Glutamatergic neuron (in vitro differentiated cells): ENCODE results near the gene GPR15. TPM values are rescaled to one million over a fixed set of nuclear protein-coding genes. Genes with fewer than 3 reads are reported as not detected.

Experiments used
- DNase-seq: peaks from one replicate; pipeline ENCODE4 v3.0.0; 2022
- H3K27ac Mint-ChIP-seq: one replicate; pipeline ENCODE4 v1.8.0; 2020; ENCODE audit warnings: mild to moderate bottlenecking, mixed read lengths, inconsistent platforms; ENCODE audit not compliant: unreplicated experiment
- H3K27me3 Mint-ChIP-seq: one replicate; pipeline ENCODE4 v1.8.0; 2020; ENCODE audit warnings: mild to moderate bottlenecking, moderate library complexity, mixed read lengths, inconsistent platforms; ENCODE audit not compliant: unreplicated experiment
- H3K36me3 Mint-ChIP-seq: one replicate; pipeline ENCODE4 v1.8.0; 2020; ENCODE audit warnings: mild to moderate bottlenecking, mixed read lengths, inconsistent platforms; ENCODE audit not compliant: unreplicated experiment
- H3K4me1 Mint-ChIP-seq: one replicate; pipeline ENCODE4 v1.8.0; 2020; ENCODE audit warnings: mild to moderate bottlenecking, low read depth, mixed read lengths, inconsistent platforms; ENCODE audit not compliant: unreplicated experiment
- H3K4me3 Mint-ChIP-seq: one replicate; pipeline ENCODE4 v1.8.0; 2020; ENCODE audit warnings: mild to moderate bottlenecking, mixed read lengths, inconsistent platforms; ENCODE audit not compliant: unreplicated experiment
- H3K9me3 Mint-ChIP-seq: one replicate; pipeline ENCODE4 v1.8.0; 2020; ENCODE audit warnings: mild to moderate bottlenecking, moderate library complexity, mixed read lengths, inconsistent platforms; ENCODE audit not compliant: unreplicated experiment
- CTCF ChIP-seq: fragments of 200-600 bp; sonication (generic); IDR thresholded peaks from one replicate; pipeline ENCODE4 v1.5.0; 2021; ENCODE audit not compliant: partially characterized antibody, unreplicated experiment
- total RNA-seq: library from RNA; stranded (reverse); fragmentation: NEBNext Ultra II Directional; extraction: Animal tissue kit (Norgen Biotek cat#: 25700); gene quantifications from one replicate; pipeline ENCODE4 v1.2.1, GENCODE V29; 2021; ENCODE audit not compliant: unreplicated experiment

Gene GPR15
- total RNA-seq, 1 donor from 2014 or later, result not detected

GRCh38 chr3:98577178-98577895 lies 45.6 kb downstream of the GPR15 start:
- Mint-ChIP-seq H3K4me1 (no peaks in the 10 kb centered on the region), H3K27ac (no peak overlapping the region), H3K9me3 (no peaks in the 10 kb centered on the region), H3K4me3 (no peak overlapping the region), H3K27me3 (no peaks in the 10 kb centered on the region), H3K36me3 (no peaks in the 10 kb centered on the region)
- no peak for TF ChIP-seq CTCF
- DNase-seq, result no peak

DNA sequence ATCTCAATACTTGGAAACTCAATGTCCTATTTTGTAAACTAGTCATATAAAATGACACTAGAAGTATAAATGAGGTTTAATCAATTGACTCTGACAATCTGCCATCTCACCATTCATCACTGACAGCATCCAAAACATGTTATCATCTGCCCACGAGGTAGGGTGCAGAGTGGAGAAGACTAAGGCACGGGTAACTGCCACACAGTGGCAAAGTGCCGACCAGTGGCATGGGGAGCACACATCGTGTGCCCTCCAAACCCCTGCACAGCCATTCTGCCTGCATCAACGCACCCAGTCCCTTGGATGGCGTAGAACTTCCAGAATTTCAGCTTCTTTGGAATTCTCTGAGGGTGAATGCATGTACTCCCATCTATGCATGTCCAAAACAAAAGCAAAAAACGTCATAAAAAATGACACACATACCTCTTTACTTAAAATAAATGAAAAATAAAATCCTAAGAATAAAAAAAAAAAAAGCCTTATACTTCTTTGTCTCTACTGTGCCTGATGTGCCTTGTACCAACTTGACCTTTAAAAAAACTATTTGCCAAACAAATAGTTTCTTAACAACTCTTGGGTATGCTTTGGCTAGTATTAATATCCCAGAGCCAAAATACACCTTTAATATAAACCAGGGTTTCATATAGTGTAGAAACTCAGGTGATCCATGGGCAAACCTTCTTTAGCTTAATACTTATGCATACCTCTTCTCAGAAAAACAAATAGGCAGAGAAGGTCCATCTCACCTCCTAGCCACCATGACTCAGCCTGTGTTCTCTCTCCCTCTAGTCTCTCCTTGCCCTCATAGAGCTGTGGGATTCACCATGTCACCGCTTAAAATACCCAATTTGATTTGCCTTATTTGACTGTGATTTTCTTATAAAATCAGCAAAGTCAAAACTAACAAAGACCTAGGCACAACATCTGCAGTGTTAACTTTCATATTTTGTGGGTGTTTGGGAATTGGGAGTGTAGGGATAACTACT lies 48.9 kb downstream of the GPR15 start:
- Mint-ChIP-seq H3K9me3 (no peaks in the 10 kb centered on the region), H3K36me3 (no peaks in the 10 kb centered on the region), H3K4me1 (no peaks in the 10 kb centered on the region), H3K4me3 (no peak overlapping the region), H3K27me3 (no peaks in the 10 kb centered on the region), H3K27ac (no peak overlapping the region)
- DNase-seq, result no peak
- no peak for TF ChIP-seq CTCF

DNA sequence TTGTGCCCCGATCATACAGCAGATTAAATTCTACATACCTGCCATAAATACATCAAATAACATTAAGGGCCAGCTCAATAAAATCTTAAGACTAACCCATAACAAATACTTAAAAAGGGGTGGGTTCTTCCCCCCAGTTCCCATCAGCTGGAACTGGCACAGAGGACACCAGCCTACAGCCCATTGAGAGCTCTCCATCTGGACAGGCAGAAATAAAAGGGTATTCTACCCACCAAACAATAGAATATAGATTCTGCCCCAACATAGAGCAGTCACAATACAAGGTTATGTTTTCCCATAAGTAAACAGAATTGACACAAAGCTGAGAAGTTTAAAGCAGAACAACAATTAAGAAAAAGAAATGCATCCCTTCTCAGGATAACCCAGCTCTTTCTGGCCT lies 49.7 kb downstream of the GPR15 start:
- no peak for DNase-seq
- Mint-ChIP-seq H3K27ac (no peak overlapping the region), H3K27me3 (no peaks in the 10 kb centered on the region), H3K4me1 (no peaks in the 10 kb centered on the region), H3K4me3 (no peak overlapping the region), H3K9me3 (no peaks in the 10 kb centered on the region), H3K36me3 (no peaks in the 10 kb centered on the region)
- TF ChIP-seq CTCF, result no peak

DNA sequence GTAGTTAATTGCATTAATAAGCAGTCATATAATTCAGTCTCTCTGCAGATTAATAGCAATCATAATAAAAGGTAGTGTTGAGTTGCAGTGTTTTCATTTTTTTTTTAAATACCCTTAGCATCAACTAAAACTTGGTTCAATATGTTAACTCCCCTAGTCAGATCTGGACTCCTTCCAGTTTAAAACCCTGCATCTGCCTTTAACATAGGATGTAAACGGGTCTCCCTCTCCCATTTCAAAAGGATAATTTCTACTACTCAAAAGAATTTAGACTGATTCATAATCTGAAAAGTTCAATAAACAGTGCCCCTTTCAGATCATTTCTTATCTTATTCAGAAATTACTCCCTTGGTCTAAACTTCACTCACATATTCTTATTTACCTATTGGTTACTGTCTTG lies 50.3 kb downstream of the GPR15 start:
- no peaks in the 10 kb centered on the region for H3K27me3 Mint-ChIP-seq
- DNase-seq, result no peak
- no peaks in the 10 kb centered on the region for H3K36me3 Mint-ChIP-seq
- H3K9me3 Mint-ChIP-seq, result no peaks in the 10 kb centered on the region
- H3K4me1 Mint-ChIP-seq, result no peaks in the 10 kb centered on the region
- TF ChIP-seq CTCF, result no peak
- H3K4me3 Mint-ChIP-seq, result no peak overlapping the region
- H3K27ac Mint-ChIP-seq, result no peak overlapping the region

- Mint-ChIP-seq H3K9me3 (no peaks in the 10 kb centered on the region), H3K27me3 (no peaks in the 10 kb centered on the region), H3K27ac (no peak overlapping the region), H3K4me1 (no peaks in the 10 kb centered on the region), H3K4me3 (no peak overlapping the region), H3K36me3 (no peaks in the 10 kb centered on the region)
- no peak for DNase-seq
- no peak for TF ChIP-seq CTCF
Observed at GRCh38 chr3:98583766-98584165, 52.0 kb downstream of the GPR15 start.
